ENCODE measurements around the gene MAVS.
A peak's percentile ranks its signal among the peaks of the same experiment; 100 is the strongest.

The MAVS gene

DNA sequence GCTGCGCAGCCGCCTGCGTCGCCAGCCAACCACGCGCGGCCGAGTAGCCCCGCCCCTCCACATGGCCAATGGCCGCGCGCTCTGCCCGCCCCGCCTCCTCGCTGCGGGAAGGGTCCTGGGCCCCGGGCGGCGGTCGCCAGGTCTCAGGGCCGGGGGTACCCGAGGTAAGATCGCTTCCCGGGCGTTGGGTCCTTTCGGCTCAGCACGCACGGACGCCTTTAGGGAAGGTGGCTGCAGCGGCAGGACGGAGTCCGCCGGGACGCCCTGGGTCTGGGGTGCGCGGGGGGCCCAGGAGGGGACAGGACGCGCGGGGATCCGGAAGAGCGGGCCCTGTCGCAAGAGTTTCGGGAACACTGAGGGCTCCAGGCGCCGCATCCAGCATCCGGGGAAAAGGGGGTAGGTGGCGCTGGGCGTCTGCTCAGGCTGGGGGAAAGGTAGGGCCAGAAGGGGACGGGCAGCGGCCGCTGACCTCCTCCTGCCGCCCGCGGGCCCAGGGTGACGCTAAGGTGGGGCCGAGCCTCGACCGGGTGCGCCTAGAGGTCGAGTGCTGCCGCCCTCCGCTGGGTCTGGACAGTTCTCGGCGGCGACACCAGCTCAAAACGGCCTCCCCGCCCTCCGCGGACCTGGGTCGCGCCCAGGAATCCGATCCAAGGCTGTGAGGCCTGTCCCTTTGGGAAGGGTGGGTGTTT, at the start of gene MAVS:
Gene MAVS, plus strand, starts transcription at position 95 of the 689 bp plus-strand sequence. CDS start 7,791 bp downstream, outside the sequence.
- peak; percentile 55 to 87 for DNase-seq

DNA sequence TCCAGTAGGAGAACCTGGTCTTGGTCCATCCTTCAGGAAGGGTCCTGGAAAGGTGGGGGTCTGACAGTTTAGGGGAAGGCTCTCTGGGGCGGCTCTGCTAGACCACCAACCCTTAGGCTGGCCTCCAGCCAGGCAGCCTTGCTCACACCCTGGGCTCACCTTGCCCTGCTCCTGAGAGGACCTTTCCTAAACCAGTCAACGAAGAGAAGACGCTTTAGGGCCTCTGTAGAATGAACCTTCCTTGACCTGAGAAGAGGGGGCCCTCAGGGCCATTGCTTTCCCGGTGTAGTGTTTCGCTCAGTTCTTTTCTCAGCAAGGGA, 49.4 kb upstream of the MAVS start:
- no peak for DNase-seq

DNA sequence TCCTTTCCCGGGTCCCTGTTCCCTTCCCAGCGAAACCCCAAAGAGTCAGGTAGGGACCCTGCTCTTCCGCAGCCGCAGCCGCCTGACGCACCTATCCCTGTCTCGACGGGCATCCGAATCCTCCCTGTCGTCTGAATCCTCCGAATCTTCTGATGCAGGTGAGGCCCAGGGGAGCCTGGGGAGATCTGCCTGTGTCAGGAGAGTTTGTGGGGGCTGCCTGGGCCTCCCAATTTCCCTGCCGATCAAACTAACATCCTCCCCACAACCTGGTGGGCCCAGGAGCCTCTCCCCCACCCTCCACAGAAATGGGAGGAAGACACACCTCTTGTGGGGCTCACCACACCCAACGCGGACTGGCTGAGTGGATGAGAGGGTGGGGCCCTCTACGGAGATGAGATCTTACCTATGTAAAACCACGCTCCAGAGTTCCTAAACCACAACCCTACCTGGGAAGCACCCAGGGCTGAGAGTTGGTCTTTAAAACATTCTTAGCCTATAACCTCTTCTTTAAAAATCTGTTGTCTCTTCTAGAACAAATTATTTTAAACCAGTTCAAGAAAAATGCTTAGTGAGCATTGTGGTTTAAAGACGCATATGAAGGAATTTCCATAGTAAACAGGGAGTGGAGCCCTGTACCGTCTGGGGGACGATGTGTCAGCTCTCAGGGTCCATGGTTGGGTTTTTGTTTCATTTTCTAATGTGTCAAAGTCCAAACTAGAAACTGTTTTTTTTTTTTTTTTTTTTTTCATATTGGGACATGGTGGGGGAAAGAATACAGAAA, 48.9 kb upstream of the MAVS start:
- DNase-seq: no peak

DNA sequence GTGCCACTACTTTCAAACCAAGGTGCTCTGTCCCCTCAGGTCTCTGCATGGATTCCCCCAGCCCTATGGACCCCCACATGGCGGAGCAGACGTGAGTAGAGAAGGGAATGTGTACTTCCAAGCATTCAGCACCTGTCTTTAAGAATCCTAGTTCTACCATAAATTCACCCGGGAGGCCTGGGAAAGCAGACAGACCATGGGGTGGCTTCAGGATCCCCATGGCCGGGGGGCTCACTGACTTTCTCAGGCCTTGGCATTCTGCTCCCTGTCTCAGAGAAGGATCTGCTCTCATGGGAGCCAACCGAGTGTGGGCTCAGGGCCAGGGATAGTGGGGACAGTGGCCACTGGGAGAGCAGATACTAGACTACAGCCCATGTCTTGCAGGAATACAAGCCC, 48.3 kb upstream of the MAVS start:
- DNase-seq: no peak

DNA sequence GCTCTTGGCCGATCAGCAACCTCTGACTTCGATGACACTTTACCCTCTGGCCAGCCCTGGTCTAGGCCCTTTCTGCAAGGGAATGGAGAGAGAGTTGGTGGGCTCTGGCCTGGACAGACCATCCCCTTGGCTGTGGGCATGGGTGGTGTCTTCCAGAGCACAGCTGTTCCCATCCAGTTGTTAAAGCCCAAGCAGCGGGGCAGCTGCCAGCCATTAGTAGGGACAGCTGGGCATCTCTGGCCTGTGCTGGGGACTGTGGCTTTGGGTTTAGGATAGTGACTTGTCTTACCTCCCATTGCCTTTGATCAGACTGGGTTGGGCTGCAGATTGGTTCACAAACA, 47.8 kb upstream of the MAVS start:
- no peak for DNase-seq

DNA sequence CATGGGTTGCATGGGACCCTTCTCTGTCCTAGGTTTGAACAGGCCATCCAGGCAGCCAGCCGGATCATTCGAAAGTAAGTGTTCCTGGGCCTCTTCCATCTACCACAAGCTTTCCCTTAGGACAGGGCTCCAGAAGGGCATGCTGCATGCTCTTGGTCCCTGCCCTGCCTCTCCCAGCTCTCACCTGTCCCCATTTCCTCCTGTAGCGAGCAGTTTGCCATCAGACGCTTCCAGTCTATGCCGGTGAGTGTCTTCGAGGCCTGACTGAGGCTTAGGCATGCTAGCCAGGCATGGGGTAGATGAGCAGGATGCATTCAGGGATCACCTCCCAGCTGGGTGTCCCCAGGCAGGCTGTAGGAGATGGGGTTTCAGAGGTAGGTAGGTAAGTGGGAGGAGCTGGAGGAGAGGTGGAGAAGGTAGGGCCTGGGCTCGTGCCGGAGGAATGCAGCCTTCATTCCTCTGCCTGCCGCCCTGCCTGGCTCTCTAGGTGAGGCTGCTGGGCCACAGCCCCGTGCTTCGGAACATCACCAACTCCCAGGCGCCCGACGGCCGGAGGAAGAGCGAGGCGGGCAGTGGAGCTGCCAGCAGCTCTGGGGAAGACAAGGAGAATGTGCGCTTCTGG, 46.3 kb upstream of the MAVS start:
- DNase-seq: no peak

DNA sequence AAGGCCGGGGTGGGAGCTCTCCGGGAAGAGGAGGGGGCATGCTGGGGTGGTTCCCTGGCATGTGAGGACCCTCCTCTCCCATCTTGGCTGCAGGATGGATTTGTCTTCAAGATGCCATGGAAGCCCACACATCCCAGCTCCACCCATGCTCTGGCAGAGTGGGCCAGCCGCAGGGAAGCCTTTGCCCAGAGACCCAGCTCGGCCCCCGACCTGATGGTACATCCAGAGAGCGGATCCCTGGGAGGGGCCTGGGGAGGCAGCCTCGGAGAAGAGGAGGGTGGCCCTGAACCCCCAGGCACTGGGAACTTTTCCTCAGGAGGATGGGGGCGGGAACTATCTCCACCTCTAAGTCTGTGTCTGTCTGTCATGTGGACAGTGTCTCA, 45.8 kb upstream of the MAVS start:
- DNase-seq: no peak

DNA sequence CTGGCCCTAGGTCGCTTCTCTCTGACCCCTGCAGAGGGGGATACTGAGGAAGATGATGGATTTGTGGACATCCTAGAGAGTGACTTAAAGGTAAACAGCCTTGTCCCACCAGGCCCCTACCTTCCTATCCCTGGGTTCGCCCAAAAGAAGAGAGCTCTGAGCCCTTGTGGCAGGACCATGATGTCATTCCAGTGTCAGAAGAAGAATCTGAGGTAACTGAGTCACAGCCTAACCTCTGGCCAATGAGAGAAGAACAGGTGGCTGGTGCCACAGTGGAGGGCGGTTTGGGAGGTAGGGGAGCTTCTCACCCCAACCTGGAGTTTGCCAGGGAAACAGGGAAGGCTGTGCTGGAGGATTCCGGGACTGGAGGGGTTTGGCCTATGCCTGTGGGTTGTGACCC, 45.3 kb upstream of the MAVS start:
- DNase-seq: no peak

DNA sequence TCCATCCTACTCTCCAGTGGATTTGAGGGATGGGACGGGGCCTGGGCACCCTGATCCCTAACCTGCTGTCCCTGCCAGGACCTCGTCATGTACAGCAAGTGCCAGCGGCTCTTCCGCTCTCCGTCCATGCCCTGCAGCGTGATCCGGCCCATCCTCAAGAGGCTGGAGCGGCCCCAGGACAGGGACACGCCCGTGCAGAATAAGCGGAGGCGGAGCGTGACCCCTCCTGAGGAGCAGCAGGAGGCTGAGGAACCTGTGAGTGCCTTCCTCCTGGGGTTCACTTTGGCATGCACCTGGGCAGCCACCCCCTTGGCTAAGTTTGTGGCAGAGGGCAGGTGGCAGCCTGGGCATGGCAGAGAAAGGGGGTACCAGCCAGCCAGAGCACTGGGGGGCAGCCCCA, 44.8 kb upstream of the MAVS start:
- DNase-seq: no peak

DNA sequence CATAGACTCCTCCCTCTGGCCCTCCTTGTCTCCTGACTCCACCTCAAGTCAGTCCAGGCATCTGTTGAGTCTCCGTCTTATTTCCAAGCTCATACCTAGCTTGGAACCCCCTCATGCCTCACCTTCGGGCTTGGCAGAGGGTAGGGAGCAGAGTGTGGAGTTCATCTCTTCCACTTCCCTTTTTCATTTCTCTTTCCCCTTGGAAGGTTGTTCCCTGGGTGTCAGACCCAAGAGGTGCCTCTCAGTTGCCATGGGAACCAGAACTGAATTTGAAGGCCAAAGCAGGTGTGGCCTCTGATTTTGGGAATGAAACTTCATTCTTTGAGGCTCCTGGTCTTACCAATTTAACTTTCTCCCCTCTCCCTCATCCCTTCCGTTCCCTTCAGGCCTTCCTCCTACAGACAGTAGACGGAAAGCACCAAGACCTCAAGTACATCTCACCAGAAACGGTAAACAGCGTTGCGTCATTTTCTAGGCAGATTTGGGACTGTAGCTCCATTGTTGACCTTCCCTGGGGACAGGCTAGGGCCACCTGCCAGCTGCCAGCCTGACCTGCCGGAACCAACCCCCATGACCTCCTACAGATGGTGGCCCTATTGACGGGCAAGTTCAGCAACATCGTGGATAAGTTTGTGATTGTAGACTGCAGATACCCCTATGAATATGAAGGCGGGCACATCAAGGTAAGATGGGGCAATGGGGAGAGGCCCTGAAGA, 44.0 kb upstream of the MAVS start:
- no peak for DNase-seq

DNA sequence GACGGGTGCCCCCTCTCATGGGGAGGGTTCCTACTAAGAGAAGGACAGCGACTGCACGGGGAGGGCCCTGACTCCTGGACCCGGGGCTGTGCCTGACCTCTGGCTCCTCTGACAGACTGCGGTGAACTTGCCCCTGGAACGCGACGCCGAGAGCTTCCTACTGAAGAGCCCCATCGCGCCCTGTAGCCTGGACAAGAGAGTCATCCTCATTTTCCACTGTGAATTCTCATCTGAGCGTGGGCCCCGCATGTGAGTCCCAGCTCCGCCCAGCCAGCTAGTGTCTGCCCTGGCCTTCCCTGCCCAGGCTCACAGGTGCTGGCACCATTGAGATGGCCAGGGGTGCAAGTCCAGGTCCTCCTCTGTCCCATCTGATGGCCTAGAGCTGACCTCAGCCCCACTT, 43.3 kb upstream of the MAVS start:
- no peak for DNase-seq

DNA sequence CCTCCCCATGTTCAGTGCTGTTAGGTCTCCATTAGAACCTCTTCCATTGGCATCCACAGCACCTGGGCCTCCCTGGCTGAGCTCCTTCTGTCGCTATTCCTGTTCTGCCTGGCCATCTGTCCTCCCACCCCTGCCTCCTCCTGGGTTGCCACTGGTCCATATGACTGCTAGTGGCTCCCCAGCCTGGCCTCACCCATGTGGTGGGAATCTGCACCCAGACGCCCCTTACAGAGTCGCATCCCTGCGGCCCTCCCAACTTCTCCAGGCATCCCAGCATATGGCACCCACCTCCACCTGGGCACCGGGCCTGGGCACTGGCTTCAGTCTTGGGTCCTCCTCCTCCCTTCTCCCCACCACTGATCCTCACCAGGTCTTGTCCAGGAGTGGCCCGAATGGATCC, 42.8 kb upstream of the MAVS start:
- DNase-seq: no peak

DNA sequence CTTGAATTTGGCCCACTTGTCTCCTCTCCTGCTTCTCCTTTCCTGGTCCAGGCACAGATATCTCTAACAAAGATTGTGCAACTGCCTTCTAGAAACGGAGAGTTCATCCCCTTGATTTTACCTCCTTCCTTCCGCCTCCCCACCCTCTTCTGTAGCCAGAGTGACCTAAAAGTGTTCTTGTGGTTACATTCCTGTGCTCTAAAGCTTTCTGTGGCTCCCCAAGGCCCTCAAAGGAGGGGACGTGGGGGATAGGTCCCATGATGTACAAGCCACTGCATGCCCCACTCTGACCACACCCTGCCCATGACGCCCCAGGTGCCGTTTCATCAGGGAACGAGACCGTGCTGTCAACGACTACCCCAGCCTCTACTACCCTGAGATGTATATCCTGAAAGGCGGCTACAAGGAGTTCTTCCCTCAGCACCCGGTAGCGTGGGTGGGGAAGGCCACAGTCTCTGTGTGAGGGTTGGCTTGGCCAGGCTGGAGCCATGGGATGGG, 42.3 kb upstream of the MAVS start:
- DNase-seq: no peak

DNA sequence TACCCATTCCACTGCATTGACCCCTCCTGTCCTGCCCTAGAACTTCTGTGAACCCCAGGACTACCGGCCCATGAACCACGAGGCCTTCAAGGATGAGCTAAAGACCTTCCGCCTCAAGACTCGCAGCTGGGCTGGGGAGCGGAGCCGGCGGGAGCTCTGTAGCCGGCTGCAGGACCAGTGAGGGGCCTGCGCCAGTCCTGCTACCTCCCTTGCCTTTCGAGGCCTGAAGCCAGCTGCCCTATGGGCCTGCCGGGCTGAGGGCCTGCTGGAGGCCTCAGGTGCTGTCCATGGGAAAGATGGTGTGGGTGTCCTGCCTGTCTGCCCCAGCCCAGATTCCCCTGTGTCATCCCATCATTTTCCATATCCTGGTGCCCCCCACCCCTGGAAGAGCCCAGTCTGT, 41.9 kb upstream of the MAVS start:
- DNase-seq: no peak

DNA sequence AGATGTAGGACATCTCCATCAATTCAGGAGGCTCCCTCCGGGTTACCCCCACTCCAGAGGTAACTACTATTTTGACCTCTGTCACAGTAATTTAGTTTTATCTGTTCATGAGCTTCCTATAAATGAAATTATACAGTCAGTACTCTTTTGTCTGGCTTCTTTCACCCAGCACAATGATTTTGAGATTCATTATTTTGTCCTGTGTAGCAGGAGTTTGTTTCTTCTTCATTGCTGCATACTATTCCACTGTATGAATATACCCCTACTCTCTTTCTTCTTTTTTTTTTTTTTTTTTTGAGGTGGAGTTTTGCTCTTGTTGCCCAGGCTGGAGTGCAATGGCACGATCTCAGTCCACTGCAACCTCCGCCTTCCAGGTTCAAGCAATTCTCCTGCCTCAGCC, 38.1 kb upstream of the MAVS start:
- DNase-seq: no peak

DNA sequence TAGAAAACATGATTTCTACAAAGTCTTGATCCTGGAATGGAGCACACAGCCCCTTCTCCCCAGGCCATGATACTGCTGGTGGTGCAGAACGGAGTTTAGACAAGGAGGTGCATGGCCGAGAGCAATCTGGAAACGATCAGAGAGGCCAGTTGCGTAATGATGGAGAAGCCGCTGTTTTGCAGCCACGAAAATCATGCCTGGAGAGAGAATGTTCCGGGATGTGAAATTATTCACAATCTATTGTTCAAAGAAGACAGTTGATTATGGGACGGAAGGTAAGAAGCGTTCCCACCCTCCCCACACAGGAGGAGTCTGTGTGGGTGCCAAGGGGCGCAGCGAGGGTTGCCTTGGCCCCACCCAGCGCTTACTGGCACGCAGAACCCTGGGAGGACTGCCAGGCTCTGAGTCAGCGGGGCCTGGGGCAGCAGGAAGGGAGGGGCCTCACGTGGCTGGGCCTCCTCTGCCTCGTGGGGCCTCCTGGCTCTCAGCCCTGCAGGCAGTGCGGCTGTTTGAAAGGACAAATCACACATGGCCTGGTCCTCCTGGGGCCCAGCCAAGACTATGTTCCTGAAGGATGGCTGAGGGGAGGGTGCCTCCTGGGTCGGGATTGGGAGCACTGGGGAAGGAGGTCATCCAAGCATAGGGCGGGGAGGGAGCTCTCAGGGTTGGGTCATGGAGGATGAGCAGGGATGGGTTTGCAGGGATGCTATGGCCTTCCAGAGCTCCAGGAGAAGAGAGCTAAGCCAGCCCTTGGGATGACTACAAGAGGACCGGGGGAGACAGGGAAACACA, 35.0 kb upstream of the MAVS start:
- DNase-seq: peak; percentile 95 to 99

DNA sequence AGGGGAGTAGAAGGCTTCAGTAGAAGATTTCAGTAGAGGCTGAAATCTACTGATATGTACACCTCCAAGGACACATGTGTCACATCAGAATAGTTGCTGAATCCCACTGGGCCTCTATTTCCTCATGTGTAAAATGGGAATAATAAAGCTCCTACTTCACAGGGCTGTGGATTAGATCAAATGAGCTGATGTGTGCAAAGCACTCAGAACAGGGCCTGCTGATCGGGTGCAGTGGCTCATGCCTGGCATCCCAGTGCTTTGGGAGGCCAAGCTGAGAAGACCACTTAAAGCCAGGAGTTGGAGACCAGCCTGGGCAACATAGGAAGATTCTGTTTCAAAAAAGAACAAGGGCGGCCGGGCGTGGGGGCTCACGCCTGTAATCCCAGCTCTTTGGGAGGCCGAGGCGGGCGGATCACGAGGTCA, 34.4 kb upstream of the MAVS start:
- no peak for DNase-seq

DNA sequence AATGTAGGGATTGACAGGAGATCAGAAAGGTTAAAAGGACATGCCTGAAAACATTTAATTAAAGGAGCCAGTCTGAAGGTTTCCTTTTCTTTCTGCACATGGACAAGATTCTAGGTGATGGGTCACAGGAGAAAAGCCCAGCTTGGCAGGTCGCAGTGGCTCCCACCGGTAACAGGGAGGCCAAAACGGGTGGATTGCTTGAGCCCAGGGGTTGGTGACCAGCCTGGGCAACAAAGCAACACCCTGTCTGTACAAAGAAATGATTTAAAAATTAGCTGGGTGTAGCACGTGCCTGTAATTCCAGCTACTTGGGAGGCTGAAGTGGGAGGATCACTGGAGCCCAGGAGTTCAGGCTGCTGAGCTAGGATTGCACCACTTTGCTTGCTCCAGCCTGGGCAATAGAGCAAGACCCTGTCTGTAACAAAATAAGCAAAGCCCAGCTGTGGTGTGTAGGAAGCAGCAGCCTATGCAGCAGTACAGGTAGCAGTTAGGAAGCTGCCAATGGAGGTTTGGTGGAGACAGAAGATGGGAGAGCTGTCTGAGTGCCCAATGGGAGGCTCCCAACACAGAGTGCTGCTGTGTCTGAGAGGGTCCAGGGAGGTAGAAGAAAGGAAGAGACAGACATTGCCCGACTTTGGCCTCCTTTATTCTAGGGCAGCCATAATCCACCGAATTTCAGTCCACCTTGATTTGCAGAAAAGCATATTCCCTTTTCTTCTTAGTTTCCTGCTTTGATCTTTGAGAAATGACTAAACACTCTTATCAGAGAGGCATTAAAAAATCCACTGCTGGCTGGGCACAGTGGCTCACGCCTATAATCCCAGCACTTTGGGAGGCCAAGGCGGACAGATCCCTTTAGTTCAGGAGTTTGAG, 33.4 kb upstream of the MAVS start:
- no peak for DNase-seq

DNA sequence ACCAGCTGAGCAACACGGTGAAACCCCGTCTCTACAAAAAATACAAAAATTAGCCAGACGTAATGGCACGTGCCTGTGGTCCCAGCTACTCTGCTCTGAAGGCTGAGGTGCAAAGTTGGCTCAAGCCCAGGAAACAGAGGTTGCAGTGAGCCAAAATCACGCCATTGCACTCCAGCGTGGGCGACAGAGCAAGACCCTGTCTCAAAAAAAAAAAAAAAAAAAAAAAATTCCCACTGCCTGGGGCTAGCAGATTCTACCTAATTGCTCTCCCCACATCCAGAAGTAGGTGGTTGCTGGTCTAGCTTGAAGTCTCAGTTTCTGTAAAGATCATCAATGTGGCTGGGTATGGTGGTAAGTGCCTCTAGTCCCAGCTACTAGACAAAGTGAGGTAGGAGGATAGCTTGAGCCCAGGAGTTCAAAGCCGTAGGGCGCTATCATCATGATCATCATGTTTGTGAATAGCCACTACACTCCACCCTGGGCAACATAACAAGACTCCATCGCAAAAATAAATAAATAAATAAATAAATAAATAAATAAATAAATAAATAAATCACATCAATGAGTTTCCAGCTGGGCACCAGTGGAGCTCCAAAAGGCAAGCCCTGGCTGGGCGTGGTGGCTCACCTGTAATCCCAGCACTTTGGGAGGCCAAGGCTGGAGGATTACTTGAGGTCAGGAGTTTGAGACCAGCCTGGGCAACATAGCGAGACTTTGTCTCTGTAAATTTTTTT, 32.6 kb upstream of the MAVS start:
- no peak for DNase-seq

DNA sequence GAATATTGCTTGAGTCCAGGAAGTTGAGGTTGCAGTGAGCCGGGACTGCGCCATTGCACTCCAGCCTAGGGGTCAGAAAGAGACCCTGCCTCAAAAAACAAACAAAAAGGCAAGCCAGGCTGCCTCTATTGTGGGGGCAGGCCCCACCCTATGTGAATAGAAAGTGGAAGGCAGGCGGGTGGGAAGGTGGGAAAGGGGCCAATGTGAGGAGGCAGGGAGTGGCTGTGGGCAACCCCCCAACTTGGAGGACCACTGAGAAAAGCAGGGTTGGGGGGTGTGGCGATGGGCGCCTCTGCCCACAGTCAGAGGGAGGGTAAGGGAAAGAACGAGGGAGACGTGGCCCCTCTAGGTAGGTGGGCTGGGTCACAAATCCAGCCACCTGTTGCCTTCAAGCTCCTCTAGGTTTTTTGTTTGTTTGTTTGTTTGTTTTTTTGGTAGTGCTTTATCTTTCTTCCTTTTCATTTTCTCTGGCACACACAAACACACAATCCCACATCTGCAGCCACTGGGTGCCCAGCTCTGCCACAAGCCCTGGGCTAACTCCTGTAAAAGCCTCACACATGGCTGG, 31.6 kb upstream of the MAVS start:
- DNase-seq: no peak
